ENCODE results near the gene LDHAL6B.

Gene LDHAL6B

DNA sequence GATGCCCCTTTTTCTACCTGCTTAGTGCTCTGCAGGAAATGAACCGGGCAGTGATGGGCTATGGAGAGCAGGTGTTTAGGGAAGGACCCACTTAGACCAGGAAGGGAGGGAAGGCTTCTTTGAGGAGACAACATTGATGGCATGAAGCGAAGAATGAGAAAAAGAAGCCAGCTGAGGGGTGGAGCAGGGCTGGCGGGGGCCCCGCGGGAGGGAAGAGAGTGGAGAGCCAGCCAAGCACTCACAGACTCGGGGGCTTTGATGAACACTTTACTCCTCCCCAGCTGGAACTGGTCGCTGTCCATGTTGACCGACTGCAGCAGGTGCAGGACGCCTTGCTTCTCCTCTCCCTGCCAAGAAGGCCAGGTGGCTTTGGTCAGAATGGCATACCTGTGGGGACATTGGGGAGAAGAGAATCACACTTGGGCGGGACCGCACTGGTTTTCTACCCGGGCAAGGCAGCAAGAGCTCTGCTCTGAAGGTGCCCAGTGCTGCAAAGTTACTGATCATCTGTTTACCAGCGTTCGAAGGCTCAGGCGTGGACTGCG lies 28.4 kb upstream of the LDHAL6B start:
- DNase-seq = no peak

DNA sequence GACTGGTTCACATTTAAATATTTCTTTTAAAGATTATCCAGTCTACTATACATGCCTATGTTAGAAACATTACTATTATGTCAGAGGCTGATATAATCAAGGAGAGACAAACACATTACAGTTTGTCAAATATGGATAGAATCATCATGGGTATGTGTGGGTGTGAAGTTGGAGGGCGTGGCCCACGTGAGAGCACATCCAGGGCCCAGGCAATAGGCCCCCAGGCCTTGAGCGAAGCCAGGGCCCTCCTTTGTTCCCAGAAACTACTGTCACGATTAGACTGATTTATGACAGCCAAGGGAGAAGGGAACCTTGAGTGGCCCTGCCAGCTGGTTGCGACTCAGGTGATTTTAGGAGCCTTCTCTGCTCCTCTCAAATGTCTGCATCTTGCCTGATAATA lies 26.9 kb upstream of the LDHAL6B start:
- DNase-seq = no peak

DNA sequence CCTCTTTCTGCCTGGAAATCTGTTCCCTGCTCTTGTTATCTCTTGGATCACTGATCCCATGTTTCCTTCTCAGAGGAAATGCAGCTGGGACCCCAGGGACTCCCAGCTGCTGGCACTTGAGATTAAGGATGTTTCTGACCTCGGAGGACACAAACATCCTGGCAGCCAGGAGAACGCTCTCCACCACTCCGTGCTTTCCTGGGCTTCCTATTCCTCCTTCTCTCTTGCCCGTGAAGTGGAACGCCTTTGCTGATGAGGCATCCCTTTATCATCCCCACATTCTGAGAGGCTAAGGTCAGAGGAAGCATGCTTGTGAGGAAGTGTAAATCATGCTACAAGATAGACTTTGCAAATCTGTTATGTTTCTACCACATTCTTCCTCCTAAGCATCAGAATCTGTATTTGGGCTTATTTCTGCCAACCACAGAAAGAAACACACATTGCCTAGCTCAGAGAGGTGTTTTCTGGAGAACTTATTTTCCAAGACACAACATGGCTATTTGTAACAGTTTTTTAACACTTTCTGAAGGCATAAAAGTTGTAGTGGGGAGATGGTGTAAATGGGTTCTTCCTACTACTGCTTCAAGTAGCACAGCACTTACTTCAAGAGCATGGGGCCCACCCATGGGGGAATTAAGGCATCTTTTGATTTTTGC lies 25.6 kb upstream of the LDHAL6B start:
- DNase-seq = no peak

DNA sequence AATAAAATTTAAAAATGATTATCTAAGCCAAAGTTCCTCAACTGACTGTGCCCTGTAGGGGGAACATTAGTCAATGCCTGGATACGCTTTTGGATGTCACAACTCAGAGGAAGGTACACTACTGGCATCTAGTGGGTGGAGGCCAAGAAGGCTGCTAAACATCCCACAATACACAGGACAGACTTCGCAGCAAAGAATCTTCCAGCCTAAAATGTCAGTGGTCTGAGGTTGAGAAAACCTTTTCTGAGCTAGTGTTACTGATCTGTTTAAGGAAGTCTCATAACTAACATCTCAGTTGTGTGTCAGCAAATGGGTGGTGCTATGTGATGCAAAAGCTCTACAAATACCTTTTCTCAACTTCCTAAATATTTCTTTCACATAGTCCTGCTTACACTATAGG lies 20.9 kb upstream of the LDHAL6B start:
- no peak for DNase-seq

DNA sequence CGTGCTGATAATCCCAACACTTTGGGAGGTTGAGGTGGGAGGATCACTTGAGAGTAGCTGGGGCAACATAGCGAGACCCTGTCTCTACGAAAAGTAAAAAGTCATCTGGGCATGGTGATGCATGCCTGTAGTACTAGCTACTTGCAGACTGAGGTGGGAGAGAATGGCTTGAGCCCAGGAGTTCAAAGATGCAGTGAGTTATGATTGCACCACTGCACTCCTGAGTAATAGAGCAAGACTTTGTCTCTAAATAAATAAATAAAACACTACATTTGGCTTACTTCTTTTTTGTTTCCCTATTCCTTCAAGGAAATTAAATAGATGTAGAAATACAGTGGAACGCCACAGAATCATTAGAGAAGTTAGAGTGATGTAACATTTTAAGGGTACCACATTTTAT lies 20.1 kb upstream of the LDHAL6B start:
- DNase-seq = no peak

DNA sequence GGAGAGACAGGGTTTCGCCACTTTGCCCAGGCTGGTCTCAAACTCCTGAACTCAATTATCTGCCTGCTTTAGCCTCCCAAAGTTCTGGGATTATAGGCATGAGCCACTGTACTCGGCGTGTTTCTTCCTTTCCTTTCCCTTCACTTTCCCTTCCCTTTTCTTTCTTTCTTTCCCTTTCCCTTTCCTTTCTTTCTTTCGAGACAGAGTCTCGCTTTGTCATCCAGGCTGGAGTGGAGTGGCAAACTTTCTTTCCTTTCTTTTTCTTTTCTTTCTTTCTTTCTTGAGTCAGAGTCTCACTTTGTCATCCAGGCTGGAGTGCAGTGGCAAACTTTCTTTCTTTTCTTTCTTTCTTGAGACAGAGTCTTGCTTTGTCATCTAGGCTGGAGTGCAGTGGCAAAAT lies 17.4 kb upstream of the LDHAL6B start:
- no peak for DNase-seq

DNA sequence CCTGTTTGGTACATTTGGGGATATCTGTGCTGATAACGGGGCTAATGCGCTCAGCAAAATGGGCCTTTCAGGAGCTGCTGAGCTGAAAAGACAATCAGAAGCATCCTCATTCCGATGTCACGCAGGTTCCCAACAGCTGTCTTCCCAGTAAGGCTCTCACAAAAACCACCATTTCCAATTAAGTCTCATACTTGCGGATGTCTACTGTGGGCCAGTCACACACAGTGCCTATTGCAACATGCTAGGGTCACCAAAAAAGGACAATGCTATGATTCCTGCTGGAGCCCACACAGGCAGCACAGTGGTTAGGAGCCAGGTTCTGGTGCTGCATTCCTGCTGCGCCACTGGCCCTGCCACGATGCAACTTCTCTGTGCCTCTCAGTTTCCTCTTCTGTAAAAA lies 16.4 kb upstream of the LDHAL6B start:
- no peak for DNase-seq

DNA sequence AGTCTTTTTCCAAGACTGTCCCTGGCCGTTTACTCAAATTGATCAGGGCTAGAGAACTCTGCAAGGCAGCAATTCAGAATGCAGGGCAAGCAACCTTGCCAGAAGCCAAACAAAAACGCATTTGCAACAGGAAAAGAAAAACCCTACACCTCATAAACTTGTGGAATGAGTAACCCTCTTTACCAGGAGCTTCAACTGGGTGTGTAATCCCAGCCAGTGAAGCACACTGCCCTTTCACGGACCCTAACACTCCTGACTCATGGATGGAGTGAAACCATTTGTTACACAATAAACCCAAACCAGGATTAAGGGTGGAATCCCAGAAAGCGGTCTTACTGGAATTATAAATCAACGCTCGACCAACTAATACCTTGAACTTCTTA lies 14.8 kb upstream of the LDHAL6B start:
- DNase-seq = no peak

DNA sequence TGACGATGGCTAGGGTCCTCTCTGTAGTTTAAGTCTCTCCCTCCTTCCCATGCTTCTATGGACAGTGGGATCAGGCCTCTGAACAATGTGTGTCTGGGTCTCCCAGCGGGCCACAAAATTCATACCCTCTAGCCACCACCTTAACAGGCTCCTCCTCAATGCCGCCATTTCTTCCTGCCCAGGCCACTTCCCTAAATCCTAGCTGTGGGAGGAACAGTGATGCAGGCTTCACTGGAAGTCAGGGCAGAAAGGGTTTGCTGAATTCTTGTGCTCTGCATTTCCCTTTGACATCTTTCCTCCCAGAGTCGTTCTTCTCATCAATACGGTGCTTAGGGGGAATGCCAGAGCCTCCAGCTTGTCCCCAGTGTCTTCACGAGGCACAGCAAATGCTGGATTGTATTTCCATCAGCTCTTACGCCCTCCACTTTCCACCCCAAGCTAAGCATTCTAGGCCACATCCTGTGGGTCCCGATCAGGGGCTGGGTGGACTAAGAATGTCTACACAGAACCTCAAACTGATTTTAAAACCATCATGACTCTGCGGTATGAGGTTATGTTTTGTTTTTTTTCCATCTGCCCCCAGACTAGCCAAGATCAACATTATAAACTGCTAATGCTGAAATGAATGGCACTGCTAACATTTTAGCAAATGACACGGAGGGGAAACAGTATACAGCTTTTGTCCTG lies 11.9 kb upstream of the LDHAL6B start:
- no peak for DNase-seq

DNA sequence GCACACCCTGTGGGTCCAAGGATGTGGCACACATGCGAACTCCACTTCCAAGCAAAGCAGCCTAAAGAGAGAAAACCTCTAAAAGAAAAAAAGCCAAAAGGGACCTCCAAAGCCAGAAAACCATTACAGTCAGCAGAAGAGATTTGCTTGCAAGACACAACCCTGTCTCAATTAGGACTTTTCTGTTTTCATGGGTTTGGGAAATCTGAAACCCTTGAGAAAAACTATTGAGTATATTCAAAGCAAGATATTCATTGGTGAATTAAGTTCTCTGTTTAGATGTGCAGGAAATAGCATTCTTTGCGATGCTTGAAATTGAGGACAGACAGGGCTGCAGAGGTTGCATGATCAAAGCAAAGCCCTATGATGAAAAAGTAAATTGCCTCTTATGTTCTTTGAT lies 10.2 kb upstream of the LDHAL6B start:
- no peak for DNase-seq

DNA sequence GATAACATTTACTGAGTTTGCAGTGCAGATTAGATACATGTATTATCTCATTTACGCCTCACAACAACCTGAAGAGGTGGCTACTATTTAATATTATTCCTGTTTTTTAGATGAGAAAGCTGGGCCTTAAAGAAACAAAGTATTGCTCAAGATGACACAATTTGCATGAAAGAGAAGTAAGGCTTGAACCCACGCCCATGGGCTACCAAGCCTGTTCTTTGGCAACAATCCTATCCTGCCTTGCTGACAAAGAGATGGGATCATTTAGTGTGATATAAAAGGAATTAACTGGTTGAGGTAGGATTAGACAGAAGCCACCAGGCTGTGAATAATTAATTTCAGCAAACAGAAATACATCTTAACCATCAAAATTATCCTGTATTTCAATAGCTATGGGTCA lies 9.2 kb upstream of the LDHAL6B start:
- DNase-seq = no peak

DNA sequence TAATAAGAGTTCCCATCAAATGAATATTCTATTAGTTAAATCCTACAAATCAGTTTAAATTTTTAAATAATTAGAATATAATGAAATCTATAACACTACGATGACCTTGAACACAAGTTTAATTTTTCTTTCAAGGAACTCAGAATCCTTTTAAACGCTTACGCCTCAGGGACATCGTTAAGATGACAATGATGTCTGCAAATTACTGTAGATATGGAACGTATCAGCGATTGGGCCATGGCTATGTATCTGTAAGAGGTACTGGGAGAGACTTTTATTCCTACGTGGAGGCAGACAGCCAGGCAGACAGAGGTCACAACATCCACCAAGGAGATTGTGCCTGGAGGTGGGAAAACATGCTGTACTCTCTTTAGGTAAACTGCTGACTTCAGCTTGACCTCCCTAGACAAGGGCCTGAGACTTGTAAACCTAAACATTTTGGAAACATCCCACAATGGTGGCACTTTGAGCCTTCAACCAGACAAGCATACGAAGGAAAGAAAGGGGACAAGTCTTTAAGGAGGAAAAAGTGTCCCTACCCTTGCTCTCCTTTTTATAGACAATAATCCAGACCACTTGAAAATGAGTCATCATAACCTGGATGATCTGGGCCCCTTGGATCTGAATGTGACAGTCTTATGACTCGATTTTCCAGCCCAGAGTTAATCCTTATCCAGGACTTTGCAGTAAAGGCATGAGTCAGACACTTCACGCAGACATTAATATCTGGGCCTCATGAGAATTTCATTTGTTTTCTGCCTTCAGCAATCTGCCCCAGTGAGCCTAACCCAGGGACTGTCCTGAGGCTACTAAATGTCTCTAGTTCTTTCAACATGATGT lies 6.8 kb upstream of the LDHAL6B start:
- DNase-seq = no peak

DNA sequence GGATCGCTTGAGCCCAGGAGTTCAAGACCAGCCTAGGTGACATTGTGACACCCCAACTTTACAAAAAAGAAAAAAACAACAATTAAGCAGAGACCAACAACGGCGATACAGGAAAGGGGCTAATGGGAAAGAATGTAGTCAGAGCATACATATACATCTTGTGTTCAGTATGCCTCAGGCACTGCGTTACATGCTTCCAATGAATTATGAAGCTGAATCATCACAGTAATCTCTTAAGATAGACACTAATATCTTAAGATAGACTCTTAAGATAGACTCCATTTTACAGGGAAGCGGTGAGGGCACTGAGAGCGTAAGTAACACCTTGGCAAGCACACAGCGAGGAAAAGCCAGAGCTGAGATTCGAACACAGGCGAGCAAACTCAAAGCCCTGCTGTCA lies 6.1 kb upstream of the LDHAL6B start:
- no peak for DNase-seq

DNA sequence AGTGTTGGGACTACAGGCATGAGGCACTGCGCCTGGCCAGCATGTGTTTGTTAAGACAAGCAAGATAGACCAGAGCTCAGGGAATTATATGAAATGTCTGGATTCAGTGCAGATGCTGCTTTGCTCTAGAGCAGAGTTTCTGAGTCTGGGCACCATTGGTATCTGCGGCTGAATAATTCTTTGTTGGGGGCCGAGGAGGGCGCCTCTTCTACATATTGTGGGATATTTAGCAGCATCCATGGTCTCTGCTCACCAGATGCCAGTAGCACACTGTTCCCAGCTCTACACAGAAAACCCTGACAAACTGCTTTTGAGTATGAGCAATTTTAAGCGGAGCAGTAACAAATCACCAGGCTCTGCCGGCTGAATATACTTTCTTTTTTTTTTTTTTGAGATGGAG lies 3.6 kb upstream of the LDHAL6B start:
- no peak for DNase-seq

DNA sequence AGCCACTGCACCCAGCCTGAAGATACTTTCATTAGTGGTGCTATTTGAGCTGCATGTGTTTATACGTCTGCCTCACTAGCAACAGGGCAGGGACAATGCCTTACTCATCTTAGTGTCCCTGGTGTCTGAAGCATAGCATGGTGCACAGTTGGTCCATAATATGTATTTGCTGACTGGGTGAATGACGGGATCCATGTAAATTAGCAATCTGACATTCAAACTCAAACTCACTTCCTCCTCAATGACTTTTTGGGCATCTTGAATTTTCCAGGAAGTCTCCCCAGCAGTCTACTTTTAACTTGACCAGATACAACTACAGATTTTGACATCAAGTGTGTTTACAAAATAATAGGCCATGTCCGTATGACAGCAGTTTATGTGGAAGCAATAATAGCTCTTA lies 3.0 kb upstream of the LDHAL6B start:
- DNase-seq = no peak

DNA sequence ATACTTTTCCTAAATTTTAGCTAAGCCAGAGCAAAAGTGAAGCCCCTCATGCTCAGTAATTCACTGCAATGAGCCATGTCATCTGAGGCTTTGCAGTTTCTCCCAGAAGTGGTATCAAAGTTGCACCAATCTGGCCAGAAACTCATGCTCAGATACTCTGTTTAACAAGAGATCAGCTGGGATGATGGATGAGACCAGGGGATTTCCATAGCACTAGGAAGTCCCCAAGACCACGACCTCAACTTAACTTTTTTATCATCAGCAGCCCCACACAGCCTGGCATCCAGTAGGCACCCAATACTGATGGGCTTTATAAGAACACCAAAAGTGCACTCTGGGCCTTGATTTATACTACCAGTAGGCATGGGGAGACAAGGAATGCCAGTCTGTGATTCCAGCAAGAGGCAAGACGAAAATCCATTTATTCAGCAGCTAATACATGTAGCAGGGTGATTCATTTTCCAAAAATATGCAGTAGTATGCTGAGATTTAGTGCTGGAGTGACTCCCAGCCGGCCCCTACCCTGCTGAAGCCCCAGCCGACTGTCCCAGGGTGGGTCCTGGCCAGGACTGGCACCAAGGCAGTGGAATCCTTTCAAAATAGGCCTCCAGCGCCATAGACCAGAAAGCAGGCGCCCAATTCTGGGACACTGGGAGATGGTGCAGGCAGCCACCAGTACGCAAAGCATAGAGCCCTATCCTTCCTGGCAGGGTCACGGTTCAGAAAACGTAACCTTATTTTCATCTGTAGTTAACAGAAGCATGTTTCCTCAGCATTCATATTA lies 612 bp upstream of the LDHAL6B start:
- DNase-seq = no peak

DNA sequence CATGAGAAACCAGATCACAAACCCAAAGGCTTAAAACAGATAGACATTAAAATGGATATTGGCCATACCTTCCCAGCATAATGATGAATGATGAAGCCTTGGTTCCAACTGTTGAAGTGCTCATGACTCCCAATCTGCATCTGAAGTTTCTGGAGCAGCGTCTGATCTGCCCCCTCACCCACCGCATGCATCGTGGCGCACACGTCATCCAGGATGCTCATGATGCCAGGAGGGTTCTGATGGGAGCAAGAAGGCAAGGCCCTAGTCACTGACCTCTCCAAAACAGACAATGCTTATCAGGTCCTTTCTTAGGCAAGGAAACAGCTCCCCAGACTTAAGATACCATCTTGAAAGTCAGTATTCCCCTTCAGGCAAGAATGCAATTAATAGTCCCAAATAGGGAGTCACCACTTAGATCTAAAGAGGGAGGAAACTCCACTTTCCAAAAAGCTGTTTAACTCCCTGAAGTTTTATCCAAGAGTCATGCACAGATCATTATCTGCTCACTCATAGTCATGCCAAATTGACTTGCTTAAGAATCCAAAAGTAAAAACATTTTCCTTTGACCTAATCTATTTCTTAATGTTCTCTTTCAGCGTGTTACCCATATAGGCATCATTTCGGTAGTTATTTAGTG lies 2.1 kb downstream of the LDHAL6B start:
- no peak for DNase-seq

DNA sequence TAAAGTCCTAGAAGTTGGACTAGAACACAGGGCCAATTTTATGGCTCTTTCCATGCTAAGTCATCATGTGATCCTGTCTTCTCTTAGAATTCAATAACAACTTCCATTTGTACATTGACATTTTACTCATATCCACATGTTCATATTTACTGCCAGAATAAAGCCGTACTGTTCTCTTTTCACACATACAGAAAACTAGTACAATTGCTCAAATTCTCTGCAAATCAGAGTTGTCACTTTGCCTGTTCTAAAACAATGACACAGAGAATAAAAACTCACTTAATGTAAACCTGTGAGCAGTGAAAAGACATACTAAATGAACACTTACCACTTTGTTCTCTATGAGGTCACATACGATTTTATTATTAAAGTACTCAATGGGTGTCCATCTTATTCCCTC lies 3.5 kb downstream of the LDHAL6B start:
- DNase-seq = no peak

DNA sequence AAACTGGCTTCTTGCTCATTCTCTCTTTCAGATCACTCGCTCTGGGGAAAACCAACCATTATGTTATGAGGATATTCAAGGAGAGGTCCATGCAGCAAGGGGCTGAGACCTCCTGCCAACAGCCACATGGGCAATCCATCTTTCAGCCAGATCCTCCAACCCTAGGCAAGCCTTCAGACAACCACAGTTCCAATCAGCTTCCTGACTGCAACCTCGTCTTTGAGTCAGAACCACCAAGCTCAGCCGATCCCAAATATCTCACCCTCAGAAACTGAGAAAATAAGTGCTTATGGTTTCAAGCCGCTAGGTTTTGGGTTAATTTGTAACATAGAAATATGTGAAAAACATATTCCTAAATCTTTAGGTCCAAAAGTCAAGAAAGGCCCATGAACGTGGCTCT lies 10.3 kb downstream of the LDHAL6B start:
- DNase-seq = no peak

DNA sequence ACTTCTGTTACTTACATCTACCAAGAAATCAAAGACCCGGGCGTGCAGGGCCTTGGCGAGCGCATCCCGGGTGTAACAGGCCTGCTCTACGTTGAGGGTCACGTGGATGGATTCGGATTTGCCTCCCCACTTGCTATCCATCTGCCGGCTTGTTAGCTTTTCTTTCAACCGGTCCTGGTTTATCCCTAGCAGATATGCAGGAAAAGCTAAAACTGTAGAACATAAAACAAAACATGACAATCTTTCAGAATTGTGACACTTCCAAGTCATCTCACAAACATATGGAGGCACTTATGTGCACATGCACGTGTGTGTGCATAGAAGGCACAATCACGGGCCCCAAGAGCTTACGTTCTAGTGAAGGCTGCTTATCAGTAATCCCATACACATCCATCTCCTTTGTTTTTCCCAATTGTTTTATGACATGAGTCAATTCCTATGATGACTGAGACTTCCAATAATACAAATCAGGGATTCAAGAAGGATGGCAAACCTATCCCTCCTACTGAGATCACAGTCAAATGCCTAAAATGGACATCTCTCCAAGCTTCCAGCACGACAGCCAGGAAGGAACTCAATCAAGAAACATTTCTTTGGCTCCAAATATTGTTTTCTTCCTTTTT lies 11.3 kb downstream of the LDHAL6B start:
- DNase-seq = no peak

DNA sequence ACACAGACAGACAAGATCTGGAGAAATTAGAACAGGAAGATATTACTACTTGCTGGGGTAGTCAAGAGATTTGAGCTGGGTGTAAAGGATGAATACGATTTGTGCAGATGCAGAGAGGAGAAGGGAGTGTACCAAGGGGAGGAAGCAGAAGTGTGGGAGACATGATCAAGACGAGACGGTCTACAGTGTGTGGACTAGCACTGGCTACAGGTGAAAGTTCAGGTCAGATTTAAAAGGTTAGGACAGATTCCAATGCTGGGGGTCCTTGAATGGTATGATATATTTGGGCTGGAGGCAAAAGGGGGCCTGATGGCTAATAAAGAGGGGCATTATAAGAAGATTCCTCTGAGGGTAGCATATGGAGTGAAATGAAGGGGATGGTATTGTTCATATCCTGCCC lies 12.1 kb downstream of the LDHAL6B start:
- no peak for DNase-seq

Measured in T-helper 9 cell (primary cell).